ENCODE results near the gene CCDC102A.
"Not testable (repeated sequence)": the region's sequence is repeated elsewhere in the genome, so short reads cannot be mapped to it uniquely, and the experiment has no call there.

The CCDC102A gene

GRCh38 chr16:57565461-57565860, 29.1 kb upstream of the CCDC102A start:
- no peak for DNase-seq (ENCODE audit: low read depth in 1 of 2, low spot score in 1 of 2)

DNA sequence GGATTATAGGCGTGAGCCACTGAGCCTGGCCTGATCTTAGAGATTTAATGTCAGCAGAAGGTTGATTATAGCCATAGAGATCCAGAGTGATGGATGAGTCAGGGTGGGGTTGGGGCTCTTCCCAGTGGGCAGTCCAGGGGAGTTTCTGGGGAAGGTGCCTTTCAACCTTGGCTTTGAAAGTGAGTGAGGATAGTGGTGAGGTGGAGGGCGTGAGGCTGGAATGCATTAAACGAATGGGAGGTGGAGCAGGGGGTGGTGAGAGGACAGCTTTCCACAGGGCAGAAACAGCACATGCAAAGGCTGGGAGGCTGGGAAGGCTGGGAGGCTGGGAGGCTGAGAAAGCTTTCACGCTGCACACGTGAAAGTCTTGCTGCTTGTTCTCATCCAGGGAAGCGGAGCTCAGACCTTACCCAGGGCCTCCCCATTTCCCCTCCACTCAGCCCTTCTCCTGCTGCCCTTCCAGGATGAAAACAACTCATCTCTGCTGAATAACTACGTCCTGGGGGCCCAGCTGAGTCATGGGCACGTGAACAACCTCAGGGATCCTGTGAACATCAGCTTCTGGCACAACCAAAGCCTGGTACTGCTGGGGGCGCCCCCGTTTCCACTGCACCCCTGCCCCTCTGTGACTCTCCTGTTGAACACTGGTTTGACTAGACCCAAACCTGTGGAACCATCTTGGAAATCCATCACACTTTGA, 28.4 kb upstream of the CCDC102A start:
- no peak for DNase-seq (ENCODE audit: low read depth in 1 of 2, low spot score in 1 of 2)

GRCh38 chr16:57563761-57564160, 27.4 kb upstream of the CCDC102A start:
- no peak for DNase-seq (ENCODE audit: low read depth in 1 of 2, low spot score in 1 of 2)

DNA sequence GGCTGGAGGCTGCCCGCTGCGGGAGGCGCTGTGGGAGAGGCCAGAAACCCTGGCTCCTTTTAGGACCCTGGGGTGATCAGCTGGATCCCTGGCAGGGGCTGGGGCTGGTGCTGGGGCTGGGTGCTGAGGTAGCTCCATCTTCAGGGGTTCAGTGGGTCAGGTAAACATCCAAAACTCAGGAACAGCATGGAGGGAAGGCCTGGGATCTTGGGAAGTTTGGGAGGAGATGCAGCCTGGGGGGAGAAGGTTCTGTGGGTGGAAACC, 27.0 kb upstream of the CCDC102A start:
- DNase-seq (ENCODE audit: low read depth in 1 of 2, low spot score in 1 of 2) = no peak

DNA sequence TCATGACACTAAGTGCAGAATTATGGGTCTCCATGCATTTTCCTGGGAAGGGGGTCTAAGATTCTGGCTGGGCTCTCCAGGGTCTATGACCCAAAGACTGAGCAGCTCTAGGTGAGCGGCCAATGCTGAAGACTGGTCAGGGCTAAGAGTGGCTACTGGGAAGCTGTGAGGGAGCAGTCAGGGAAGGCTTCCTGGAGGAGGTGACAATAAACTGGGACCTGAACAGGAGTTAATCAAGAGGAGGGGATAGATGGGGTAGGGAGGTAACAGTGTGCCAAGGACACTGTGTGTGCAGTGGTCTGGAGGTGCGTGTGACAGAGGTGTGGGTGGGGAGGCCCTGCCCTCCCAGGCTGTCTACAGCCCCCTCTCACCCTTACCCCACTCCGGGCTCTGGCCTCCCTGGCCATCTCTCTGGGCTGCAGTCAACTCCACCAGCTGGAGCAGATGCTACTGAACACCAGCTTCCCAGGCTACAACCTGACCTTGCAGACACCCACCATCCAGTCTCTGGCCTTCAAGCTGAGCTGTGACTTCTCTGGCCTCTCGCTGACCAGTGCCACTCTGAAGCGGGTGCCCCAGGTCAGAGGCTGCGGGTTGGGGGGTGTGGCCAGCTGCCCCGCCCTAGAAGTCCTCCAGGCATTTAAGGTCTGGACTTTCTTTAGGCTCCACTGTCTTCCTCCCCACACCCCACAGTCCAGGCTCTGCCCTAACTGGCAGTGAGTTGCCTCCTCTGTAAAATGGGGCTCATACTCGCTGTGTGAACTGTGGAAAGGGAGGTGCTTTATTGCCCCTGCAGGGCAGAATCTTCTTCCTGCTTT, 26.5 kb upstream of the CCDC102A start:
- DNase-seq (ENCODE audit: low read depth in 1 of 2, low spot score in 1 of 2) = no peak

- DNase-seq (ENCODE audit: low read depth in 1 of 2, low spot score in 1 of 2) = no peak
These were observed 25.7 kb upstream of the CCDC102A start for GRCh38 chr16:57562066-57562465.

DNA sequence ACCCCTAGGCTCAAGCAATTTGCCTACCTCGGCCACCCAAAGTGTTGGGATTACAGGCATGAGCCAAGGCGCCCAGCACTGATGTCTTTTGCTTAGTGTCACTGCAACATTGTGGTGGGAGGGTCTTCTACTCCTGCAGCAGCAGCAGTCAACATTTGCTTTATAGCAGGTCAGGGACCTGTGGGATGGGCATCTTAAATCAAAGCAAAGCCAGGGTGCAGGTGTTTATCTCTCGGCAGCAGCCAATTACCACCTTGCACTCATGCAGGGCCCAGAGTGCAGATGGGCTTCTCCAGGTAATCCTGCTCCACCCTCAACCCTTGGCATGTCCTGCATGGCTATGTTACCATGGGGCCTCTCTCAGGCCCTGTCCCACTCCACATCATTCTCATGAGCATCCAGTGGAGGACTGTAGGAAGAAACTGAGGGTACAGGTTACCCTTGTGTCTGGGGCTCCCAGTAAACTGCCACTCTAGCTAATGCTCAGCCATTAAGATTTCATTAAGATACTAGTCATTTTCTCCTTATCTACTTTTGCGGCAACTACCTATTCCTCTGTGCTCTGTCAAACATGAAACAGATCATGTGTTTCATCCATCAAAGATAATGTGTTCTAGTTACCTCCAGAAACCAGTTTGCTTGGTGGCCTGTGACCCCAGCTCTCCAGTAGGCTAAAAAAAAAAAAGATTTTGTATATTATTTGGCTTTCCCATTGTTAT, 22.9 kb upstream of the CCDC102A start:
- no peak for DNase-seq (ENCODE audit: low read depth in 1 of 2, low spot score in 1 of 2)

DNA sequence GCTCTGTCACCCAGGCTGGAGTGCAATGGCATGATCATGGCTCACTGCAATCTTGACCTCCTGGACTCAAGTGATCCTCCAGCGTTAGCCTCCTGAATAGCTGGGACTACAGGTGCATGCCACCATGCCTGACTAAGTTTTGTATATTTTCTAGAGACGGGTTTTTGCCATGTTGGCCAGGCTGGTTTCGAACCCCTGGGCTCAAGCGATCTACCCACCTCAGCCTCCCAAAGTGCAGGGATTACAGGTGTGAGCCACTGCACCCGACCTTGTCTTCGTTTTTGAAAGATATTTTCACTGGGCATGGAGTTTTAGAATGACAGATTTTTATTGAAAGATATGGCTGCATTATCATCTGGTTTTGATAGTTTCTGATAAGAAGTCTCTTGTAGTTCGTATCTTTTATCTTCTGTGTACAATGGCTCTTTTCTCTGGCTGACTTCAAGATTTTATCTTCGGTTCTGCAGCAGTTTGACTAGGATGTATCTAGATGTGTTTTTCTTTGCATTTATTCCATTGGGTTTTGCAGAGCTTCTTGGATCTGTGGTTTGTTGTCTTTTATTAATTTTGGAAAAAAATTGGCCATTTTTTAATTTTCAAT, 20.7 kb upstream of the CCDC102A start:
- no peak for DNase-seq (ENCODE audit: low read depth in 1 of 2, low spot score in 1 of 2)

DNA sequence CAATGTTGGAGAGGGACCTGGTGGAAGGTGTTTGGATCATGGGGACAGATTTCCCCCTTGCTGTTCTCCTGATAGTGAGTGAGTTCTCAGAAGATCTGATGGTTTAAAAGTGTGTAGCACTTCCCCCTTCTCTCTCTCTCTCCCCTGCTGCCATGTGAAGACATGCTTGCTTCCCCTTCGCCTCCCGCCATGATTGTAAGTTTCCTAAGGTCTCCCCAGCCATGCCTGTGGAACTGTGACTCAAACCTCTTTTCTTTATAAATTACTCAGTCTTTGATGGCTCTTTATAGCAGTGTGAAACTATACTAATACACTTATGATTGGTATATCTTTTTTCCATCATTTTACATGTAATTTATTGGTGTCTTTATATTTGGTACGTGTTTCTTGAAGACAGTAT, 19.5 kb upstream of the CCDC102A start:
- no peak for DNase-seq (ENCODE audit: low read depth in 1 of 2, low spot score in 1 of 2)

- no peak for DNase-seq (ENCODE audit: low read depth in 1 of 2, low spot score in 1 of 2)
These were observed 14.7 kb upstream of the CCDC102A start for GRCh38 chr16:57551057-57551456.

DNA sequence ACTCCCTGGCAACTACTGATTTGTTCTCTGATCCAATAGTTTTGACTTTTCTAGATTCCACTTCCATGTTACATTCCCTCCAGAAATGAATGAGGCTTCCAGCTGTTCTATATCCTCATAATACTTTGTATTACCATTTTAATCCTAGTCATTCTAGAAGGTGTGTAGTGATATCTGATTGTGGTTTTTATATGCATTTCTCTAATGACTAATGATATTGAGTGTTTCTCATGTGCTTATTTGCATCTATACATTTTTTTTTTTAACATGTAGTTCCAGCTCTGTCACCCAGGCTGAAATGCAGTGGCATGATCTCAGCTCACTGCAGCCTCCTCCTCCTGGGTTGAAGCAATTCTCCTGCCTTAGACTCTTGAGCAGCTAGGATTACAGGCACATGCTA, 13.4 kb upstream of the CCDC102A start:
- DNase-seq (ENCODE audit: low read depth in 1 of 2, low spot score in 1 of 2) = no peak

GRCh38 chr16:57548408-57548807, 12.0 kb upstream of the CCDC102A start:
- DNase-seq (ENCODE audit: low read depth in 1 of 2, low spot score in 1 of 2) = no peak

- DNase-seq (ENCODE audit: low read depth in 1 of 2, low spot score in 1 of 2) = not testable (repeated sequence)
These were observed 11.2 kb upstream of the CCDC102A start for GRCh38 chr16:57547524-57547923.

- DNase-seq (ENCODE audit: low read depth in 1 of 2, low spot score in 1 of 2) = no peak
These were observed 7.8 kb upstream of the CCDC102A start for GRCh38 chr16:57544124-57544653.

- no peak for DNase-seq (ENCODE audit: low read depth in 1 of 2, low spot score in 1 of 2)
These were observed 5.5 kb upstream of the CCDC102A start for GRCh38 chr16:57541754-57542435.

GRCh38 chr16:57540906-57541753, 4.8 kb upstream of the CCDC102A start:
- DNase-seq (ENCODE audit: low read depth in 1 of 2, low spot score in 1 of 2) = no peak

DNA sequence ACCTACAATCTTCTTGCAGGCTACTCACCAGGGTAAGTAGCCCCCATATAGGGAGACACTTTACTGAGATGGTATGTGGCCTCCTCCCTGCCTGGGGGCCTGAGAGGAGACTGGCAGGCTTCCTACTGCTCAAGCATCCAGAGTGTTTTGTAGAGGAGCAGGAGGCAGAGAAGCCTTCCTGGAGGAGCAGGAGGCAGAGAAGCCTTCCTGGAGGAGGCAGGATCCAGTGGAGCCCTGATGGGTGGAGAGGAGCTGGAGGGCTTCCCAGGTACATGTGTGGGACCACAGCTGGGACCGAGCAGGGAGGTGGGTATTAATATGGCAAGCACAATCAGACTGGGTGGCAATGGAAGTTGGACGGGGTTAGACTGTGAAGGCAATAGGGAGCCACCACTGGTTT, 4.0 kb upstream of the CCDC102A start:
- DNase-seq (ENCODE audit: low read depth in 1 of 2, low spot score in 1 of 2) = no peak

- DNase-seq (ENCODE audit: low read depth in 1 of 2, low spot score in 1 of 2) = no peak
These were observed 2.9 kb upstream of the CCDC102A start for GRCh38 chr16:57539072-57539796.

GRCh38 chr16:57538235-57538721, 1.9 kb upstream of the CCDC102A start:
- no peak for DNase-seq (ENCODE audit: low read depth in 1 of 2, low spot score in 1 of 2)
